Myocyte (in vitro differentiated cells): ENCODE measurements around the gene GRAMD1B. TPM values are rescaled to one million over a fixed set of nuclear protein-coding genes. Genes with fewer than 3 reads are reported as not detected.

ENCODE experiments used
- microRNA-seq: library from miRNA; unstranded; fragments of <30 nt; microRNA quantifications from one replicate; pipeline ENCODE4, GENCODE V29; 2016
- total RNA-seq: library from RNA; depleted of rRNA; stranded (reverse); fragments of >200 nt; gene quantifications from 2 replicates; pipeline ENCODE4 v1.2.3, GENCODE V29; 2014

GRAMD1B gene
- total RNA-seq, 1 donor from 2014 or later, result 27.3 TPM

Small RNAs within 50 kb of the gene (microRNA-seq; reads per million reads assigned to microRNA genes)
- gene MIR4493, result not detected

Other genes starting within 250 kb of the GRAMD1B start
- 17.2 and 32.0 TPM in 2 replicates for gene CLMP, start 235.0 kb upstream of the GRAMD1B start, total RNA-seq
- gene SCN3B, start 224.4 kb downstream of the GRAMD1B start, total RNA-seq, result 0.32 and 0.99 TPM in 2 replicates